Dendritic cell treated with granulocyte-macrophage colony-stimulating factor and Interleukin-4, amounts not matched to agents 40 ng/mL and 50 ng/mL, for 4 days (primary cell): ENCODE data around the gene AFF3.
A peak's percentile ranks its signal among the peaks of the same experiment; 100 is the strongest.
"Not testable (repeated sequence)": the region's sequence is repeated elsewhere in the genome, so short reads cannot be mapped to it uniquely, and the experiment has no call there.

Source experiments
- H3K27ac Mint-ChIP-seq: one replicate; pipeline ENCODE4 v1.8.0; 2022; ENCODE audit warnings: mild to moderate bottlenecking, mixed read lengths
- H3K27me3 Mint-ChIP-seq: one replicate; pipeline ENCODE4 v1.8.0; 2022; ENCODE audit warnings: mild to moderate bottlenecking, mixed read lengths
- H3K36me3 Mint-ChIP-seq: one replicate; pipeline ENCODE4 v1.8.0; 2022; ENCODE audit warnings: low read depth, mixed read lengths
- H3K4me1 Mint-ChIP-seq: one replicate; pipeline ENCODE4 v1.8.0; 2022; ENCODE audit warnings: low read depth, mixed read lengths
- H3K4me3 Mint-ChIP-seq: one replicate; pipeline ENCODE4 v1.8.0; 2022; ENCODE audit warnings: mild to moderate bottlenecking, moderate library complexity, mixed read lengths
- H3K9me3 Mint-ChIP-seq: one replicate; pipeline ENCODE4 v1.8.0; 2022; ENCODE audit warnings: mixed read lengths
- intact Hi-C: fragments of 100-400 bp; cut with micrococcal nuclease; formaldehyde crosslinking; loops from one replicate; pipeline ENCODE4 v1.15.0; 2022

Gene AFF3

DNA sequence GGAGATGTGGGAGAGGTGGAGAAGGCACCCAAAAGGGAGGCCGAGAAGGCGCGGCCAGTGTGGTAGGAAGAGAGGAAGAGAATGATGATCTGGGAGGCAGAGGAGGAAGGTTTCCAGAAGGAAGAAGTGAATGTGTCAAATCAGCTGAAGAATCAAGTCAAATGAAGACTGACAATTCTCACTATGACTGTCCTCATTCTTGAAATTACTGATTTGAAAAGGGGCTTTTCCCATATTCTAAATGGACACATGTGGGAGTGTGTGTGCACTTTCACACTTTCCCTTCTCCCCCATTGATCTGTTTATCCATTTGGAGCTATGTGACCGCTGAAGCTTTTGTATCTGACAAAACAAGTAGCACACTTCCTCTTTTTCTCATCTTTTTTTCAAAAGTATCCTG, 6.1 kb downstream of the AFF3 start:
- intact Hi-C loops = no loop called here
- H3K36me3 Mint-ChIP-seq = no peaks in the 10 kb centered on the region
- no peaks in the 10 kb centered on the region for H3K9me3 Mint-ChIP-seq
- no peak overlapping the region for H3K27ac Mint-ChIP-seq
- H3K4me1 Mint-ChIP-seq = peaks cover 28% of the 10 kb centered on the region
- H3K27me3 Mint-ChIP-seq = no peaks in the 10 kb centered on the region
- no peak overlapping the region for H3K4me3 Mint-ChIP-seq

DNA sequence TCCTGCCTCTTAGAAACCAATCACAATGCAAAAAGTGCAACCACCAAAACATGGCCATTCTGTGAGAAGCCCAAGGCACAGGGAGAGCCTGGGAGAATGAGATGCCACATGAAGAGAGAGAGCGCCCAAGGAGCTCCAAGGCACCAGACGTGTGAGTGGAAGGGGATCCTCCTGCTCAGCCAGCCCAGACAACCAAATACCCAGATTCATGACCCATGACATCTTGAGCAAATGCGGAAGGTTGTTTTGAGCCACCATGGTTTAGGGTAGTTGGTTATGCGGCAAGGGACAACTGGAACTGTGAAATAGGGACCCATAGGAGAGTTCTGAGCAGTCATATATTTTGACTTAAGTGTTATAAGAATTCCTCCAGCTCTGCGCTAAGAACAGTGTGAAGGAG, 7.0 kb downstream of the AFF3 start:
- no peak overlapping the region for H3K4me3 Mint-ChIP-seq
- no peaks in the 10 kb centered on the region for H3K36me3 Mint-ChIP-seq
- intact Hi-C loops = no loop called here
- H3K27me3 Mint-ChIP-seq = no peaks in the 10 kb centered on the region
- H3K27ac Mint-ChIP-seq = no peak overlapping the region
- peaks cover 22% of the 10 kb centered on the region for H3K4me1 Mint-ChIP-seq
- H3K9me3 Mint-ChIP-seq = no peaks in the 10 kb centered on the region

GRCh38 chr2:100130595-100131391, 11.6 kb downstream of the AFF3 start:
- no peaks in the 10 kb centered on the region for H3K27me3 Mint-ChIP-seq
- no peak overlapping the region for H3K27ac Mint-ChIP-seq
- peaks cover 5% of the 10 kb centered on the region for H3K36me3 Mint-ChIP-seq
- H3K4me3 Mint-ChIP-seq = no peak overlapping the region
- no peaks in the 10 kb centered on the region for H3K4me1 Mint-ChIP-seq
- H3K9me3 Mint-ChIP-seq = no peaks in the 10 kb centered on the region
- intact Hi-C loops = no loop called here

- H3K4me1 Mint-ChIP-seq = peaks cover 8% of the 10 kb centered on the region
- peaks cover 5% of the 10 kb centered on the region for H3K36me3 Mint-ChIP-seq
- H3K9me3 Mint-ChIP-seq = no peaks in the 10 kb centered on the region
- intact Hi-C loops = no loop called here
- no peak overlapping the region for H3K27ac Mint-ChIP-seq
- no peaks in the 10 kb centered on the region for H3K27me3 Mint-ChIP-seq
- H3K4me3 Mint-ChIP-seq = no peak overlapping the region
These were observed 15.4 kb downstream of the AFF3 start for GRCh38 chr2:100126897-100127401.

GRCh38 chr2:100126201-100126600, 16.2 kb downstream of the AFF3 start:
- no peaks in the 10 kb centered on the region for H3K9me3 Mint-ChIP-seq
- no peak overlapping the region for H3K4me3 Mint-ChIP-seq
- no peak overlapping the region for H3K27ac Mint-ChIP-seq
- H3K36me3 Mint-ChIP-seq = peaks cover 5% of the 10 kb centered on the region
- intact Hi-C loops = no loop called here
- no peaks in the 10 kb centered on the region for H3K27me3 Mint-ChIP-seq
- H3K4me1 Mint-ChIP-seq = peaks cover 8% of the 10 kb centered on the region

DNA sequence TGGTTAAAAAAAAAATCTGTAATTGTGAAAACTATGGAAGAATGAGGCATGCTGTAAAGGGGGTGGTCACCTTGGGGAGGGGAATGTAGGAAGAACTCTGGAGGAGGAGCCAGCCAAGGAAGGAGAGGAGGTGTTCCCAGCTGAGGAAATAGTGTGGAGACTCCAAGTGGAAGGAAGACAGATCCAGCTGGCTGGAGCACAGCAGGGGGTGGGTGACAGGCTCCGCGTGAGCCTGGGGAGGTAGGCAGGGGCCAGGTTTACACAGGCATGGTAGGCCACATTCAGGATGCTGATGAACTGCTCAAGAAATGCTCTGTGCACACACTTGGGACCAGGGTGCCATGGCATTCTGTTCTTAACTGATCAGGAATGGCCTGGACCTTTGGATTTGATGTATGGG, 16.8 kb downstream of the AFF3 start:
- intact Hi-C loops = no loop called here
- H3K27ac Mint-ChIP-seq = no peak overlapping the region
- peaks cover 8% of the 10 kb centered on the region for H3K4me1 Mint-ChIP-seq
- H3K27me3 Mint-ChIP-seq = no peaks in the 10 kb centered on the region
- peaks cover 5% of the 10 kb centered on the region for H3K36me3 Mint-ChIP-seq
- no peak overlapping the region for H3K4me3 Mint-ChIP-seq
- H3K9me3 Mint-ChIP-seq = no peaks in the 10 kb centered on the region

DNA sequence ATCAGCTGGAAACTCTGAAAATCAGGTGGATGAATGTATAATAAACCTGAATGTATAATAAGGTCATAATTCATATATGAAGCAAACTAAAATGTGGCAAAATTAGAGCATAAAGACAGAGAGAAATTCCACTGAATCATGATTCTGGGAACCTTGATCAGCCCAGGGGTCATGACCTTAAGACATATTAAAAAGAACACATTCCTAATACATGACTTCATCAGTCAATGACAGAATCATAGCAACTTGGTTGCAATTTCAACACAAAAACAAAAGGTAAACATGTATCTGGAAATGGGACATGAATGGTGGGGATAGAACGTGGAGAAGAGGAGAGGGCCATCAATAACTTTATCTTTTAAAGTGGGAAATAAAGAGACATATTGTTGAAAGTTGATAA, 17.6 kb downstream of the AFF3 start:
- Mint-ChIP-seq H3K27me3 (no peaks in the 10 kb centered on the region), H3K4me1 (peaks cover 8% of the 10 kb centered on the region), H3K9me3 (no peaks in the 10 kb centered on the region), H3K27ac (no peak overlapping the region), H3K4me3 (no peak overlapping the region), H3K36me3 (peaks cover 5% of the 10 kb centered on the region)
- intact Hi-C loops = no loop called here

- no peak overlapping the region for H3K4me3 Mint-ChIP-seq
- H3K36me3 Mint-ChIP-seq = no peaks in the 10 kb centered on the region
- H3K27me3 Mint-ChIP-seq = no peaks in the 10 kb centered on the region
- peaks cover 8% of the 10 kb centered on the region for H3K4me1 Mint-ChIP-seq
- intact Hi-C loops = no loop called here
- H3K9me3 Mint-ChIP-seq = peaks cover 7% of the 10 kb centered on the region
- H3K27ac Mint-ChIP-seq = no peak overlapping the region
These were observed 21.2 kb downstream of the AFF3 start for GRCh38 chr2:100121124-100121718.

DNA sequence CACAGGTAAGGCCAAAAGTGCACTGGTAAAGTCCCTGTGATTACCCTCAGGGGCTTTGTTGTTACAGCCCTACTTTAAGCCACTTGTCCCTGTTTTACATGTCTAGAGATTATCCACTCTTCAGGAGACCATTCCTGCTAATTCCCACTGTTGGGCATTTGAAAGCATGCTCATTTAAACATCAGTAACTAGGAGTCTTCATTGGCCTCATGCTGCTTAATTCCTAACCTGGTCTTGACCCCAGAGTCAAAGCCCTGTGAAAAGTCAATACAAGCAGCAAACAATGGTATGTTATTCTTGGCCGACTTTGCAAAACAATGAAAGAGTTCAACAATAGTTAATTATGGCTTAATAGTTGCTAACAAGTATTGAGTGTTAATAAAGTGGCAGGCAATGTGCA, 23.2 kb downstream of the AFF3 start:
- no peak overlapping the region for H3K4me3 Mint-ChIP-seq
- no peaks in the 10 kb centered on the region for H3K36me3 Mint-ChIP-seq
- H3K9me3 Mint-ChIP-seq = peaks cover 7% of the 10 kb centered on the region
- no peaks in the 10 kb centered on the region for H3K27me3 Mint-ChIP-seq
- H3K27ac Mint-ChIP-seq = no peak overlapping the region
- intact Hi-C loops = no loop called here
- H3K4me1 Mint-ChIP-seq = no peaks in the 10 kb centered on the region

DNA sequence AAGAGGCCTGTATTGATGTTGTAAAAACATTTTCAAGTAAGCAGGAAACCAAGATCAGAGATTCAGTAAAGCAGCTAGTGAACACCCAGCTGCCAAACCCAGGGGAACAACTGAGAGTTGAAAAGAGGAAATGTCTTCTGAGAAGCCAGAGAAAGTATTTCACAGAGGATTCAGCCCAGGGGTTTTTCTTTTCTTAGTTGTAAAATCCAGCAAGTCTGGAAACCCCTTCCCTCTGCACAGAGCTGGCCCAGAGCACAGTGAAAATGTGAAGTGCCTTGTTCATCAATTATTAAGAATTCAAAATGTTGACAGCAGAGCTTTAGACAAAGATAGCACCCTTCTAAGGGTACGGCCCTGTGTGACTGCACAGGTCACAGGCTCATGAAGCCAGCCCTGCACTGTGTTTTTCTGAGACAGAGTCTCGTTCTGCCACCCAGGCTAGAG, 28.4 kb downstream of the AFF3 start:
- Mint-ChIP-seq H3K4me1 (peaks cover 26% of the 10 kb centered on the region), H3K27me3 (peaks cover 4% of the 10 kb centered on the region), H3K4me3 (no peak overlapping the region), H3K9me3 (peaks cover 7% of the 10 kb centered on the region), H3K36me3 (no peaks in the 10 kb centered on the region), H3K27ac (peak overlapping the region; percentile 11)
- intact Hi-C loops = no loop called here

- peaks cover 38% of the 10 kb centered on the region for H3K4me1 Mint-ChIP-seq
- no peak overlapping the region for H3K4me3 Mint-ChIP-seq
- H3K36me3 Mint-ChIP-seq = no peaks in the 10 kb centered on the region
- H3K27ac Mint-ChIP-seq = no peak overlapping the region
- H3K9me3 Mint-ChIP-seq = no peaks in the 10 kb centered on the region
- intact Hi-C loops = no loop called here
- H3K27me3 Mint-ChIP-seq = peaks cover 20% of the 10 kb centered on the region
These were observed 31.8 kb downstream of the AFF3 start for GRCh38 chr2:100110614-100111000.

GRCh38 chr2:100109986-100110613, 32.3 kb downstream of the AFF3 start:
- Mint-ChIP-seq H3K4me3 (no peak overlapping the region), H3K9me3 (no peaks in the 10 kb centered on the region), H3K36me3 (no peaks in the 10 kb centered on the region), H3K27ac (no peak overlapping the region), H3K4me1 (peaks cover 42% of the 10 kb centered on the region), H3K27me3 (peaks cover 24% of the 10 kb centered on the region)
- intact Hi-C loops = no loop called here

GRCh38 chr2:100108648-100109020, 33.8 kb downstream of the AFF3 start:
- Mint-ChIP-seq H3K4me1 (peaks cover 38% of the 10 kb centered on the region), H3K27me3 (peaks cover 25% of the 10 kb centered on the region)
- intact Hi-C loops, H3K4me3 Mint-ChIP-seq, H3K27ac Mint-ChIP-seq, H3K36me3 Mint-ChIP-seq, H3K9me3 Mint-ChIP-seq: not testable (repeated sequence)

DNA sequence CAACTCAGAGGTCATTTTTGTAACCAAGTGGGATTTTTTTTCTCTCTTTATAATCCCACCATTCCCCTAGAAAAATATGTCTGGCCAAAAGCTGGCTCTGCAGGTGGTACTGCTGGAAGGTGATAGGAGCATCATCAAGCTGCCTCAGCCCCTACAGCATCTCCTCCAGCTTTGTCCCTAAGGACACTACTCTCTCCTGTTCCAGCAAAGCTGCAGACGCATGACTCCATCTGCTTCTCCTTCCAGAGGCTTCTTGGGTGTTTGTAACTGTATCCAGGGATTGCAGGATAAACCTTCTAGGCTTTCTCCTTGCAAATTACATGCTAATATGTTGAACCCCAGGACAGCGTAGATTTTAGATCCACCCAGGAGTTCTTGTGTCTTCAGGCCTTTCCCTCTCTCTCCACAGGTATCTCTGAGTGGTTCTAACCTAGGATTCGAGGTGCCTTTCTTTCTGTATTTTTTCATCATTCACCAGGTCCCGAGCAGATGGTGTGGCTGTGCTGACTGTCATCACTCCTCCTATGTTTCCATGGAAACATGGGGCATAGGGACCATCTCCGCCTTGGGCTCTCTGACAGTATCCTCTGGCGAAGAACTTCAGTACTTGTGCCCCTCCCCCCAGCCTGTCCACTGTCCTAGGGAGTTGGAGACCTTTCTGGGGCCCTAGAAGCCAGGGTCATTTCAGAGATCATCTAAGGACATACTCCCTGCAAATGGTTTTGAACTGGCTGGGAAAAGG, 34.3 kb downstream of the AFF3 start:
- Mint-ChIP-seq H3K27me3 (peaks cover 28% of the 10 kb centered on the region), H3K36me3 (no peaks in the 10 kb centered on the region), H3K4me1 (peaks cover 33% of the 10 kb centered on the region), H3K4me3 (no peak overlapping the region), H3K9me3 (no peaks in the 10 kb centered on the region), H3K27ac (no peak overlapping the region)
- intact Hi-C loops = no loop called here
